ENCODE measurements around the gene TNRC6A.

GRCh38 chr16:24694931-24695330, 34.5 kb upstream of the TNRC6A start:
- no peak for TF ChIP-seq POLR2A (IDR thresholded peaks at IDR 0.05)
- no peak for TF ChIP-seq CTCF (IDR thresholded peaks at IDR 0.05)
- no peak for TF ChIP-seq EP300 (IDR thresholded peaks at IDR 0.05)
- TF ChIP-seq POLR2AphosphoS5 (IDR thresholded peaks at IDR 0.05): no peak

All from upper lobe of left lung (tissue), 4 donors.